DMS53 treated with DMSO at 0.1 percent for 48 hours (cell line): Measurements from ENCODE around the gene SLC41A3.
"Not testable (repeated sequence)": the region's sequence is repeated elsewhere in the genome, so short reads cannot be mapped to it uniquely, and the experiment has no call there.

ENCODE experiments used
- DNase-seq: peaks from one replicate; lab custom pipeline; 2025; ENCODE audit not compliant: unreplicated experiment; lab: John Stamatoyannopoulos, UW

The SLC41A3 gene

DNA sequence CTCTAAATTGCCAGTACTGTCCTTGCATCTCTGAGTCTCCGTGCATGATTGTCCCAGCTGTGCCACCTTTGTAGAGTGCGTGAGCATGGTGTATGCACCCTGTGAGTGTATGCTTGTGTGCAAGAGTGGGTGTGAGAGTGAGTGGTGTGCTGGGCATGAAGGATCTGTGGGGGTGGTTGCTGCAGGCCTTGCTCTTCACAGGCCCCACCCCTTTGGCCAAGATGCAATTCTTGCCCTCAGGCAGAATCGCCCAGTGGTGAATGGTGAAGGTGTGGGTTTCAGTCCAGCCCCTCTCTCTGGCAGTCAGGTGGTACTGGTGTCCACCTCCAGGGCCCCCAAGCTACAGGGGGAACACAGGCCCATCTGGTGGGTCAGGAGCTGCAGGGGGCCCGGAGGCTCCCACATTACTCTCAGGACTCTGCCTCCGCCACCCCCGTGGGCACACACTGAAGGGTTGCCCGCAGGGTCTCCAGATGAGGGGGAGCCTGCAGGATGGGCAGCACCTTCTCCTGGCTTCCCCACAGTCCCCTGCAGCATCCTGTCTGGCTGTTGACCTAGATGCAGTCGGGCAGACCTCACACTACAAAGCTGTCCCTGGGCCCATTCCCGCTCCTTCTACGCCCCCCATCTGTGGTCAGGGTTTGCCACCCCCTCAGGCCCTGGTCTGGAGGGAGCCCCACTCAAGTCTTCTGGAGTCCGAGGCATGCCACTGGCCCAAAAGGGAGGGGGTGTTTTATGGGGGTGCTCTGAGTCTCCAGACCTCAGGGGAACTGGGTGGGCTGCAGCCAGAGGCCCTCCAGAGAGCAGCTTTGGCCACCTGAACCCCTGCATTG lies 123.3 kb downstream of the SLC41A3 start:
- DNase-seq: no peak

DNA sequence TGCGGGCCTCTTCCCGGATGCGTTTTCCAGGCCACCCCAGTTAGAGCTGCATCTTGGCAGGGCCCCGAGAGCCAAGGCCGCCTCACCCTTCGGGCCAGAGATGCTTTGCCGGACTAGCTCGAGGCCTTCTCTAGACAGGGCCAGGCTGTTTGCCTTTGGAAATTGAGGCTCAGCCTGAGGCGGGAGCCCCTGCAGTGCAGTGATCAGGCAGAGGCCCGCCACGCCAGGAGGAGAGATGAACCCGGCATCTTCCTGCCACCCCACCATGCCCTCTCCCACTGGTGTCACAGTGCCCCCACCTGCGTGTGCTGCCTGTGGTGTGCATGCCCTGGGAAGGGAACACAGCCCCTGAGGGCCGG lies 123.9 kb downstream of the SLC41A3 start:
- DNase-seq: no peak

DNA sequence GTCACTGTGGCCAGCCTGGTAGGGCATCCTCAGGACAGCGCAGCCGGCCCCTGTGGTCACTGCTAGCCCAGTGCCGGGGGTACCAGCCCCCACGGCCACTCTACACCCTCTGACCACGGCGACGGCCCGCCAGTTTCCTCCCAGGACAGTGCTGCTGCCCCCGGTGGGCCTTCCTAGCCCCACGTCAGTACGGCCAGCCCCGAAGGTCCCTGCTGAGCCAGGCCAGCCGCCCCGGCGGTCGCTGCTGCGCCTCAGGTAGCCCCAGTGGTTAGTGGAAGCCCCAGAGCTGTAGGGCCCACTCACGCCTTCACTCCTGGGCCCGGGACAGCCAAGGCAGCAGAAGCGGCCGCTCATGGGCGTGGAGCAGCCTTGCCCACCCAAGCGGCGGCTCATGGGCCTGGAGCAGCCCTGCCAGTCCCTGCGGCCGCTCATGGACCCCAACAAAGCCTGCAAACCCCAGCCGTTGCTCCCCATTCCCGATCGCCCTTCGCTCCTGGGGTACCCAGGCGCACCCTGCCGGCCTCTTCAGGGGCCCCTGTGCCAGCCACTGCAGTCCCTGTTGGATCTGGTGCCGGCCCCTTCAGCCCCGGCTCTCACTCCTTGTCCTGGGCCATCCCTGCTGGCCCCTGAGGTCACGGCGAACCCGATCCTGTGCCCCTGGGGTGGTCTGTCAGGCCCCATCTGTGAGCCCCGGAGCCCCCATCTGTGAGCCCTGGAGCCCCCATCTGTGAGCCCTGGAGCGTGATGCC lies 124.4 kb downstream of the SLC41A3 start:
- no peak for DNase-seq

DNA sequence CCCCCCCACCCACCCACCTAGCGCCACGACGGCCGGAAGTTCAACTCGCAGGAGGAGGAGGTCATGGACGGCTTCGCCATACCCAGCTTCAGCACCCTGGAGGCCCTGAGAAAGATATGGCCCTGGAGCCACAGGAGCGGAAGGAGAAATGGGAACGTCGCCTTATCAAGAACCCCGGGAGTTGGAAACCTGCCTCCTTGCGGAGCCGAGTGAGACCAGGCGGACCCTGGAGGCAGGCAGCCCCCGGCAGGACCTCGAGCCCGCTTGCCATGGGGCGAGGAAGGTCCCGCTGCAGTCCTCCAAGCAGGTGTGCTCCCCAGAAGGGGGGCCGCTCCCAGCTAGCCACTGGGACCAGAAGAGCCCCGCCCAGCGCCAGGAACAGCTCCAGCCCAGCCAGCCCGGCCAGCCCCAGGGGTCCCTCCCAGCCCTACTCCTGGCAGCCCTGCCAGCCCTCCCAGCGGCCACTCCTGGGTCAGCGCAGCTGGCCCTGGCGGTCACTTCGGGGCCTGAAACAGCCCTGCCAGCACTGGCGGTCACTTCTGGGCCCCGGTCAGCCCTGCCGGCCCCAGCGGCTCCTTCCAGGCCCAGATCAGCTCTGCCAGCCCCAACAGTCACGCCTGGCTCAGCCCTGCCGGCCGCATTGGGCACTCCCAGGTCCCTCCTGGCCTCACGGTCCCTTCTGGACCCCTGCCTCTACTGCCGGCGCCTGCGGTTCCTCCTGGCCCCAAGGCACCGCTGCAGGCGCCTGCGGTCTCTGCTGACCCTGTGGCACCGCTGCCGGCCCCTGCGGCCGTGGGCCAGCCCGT lies 125.2 kb downstream of the SLC41A3 start:
- no peak for DNase-seq

DNA sequence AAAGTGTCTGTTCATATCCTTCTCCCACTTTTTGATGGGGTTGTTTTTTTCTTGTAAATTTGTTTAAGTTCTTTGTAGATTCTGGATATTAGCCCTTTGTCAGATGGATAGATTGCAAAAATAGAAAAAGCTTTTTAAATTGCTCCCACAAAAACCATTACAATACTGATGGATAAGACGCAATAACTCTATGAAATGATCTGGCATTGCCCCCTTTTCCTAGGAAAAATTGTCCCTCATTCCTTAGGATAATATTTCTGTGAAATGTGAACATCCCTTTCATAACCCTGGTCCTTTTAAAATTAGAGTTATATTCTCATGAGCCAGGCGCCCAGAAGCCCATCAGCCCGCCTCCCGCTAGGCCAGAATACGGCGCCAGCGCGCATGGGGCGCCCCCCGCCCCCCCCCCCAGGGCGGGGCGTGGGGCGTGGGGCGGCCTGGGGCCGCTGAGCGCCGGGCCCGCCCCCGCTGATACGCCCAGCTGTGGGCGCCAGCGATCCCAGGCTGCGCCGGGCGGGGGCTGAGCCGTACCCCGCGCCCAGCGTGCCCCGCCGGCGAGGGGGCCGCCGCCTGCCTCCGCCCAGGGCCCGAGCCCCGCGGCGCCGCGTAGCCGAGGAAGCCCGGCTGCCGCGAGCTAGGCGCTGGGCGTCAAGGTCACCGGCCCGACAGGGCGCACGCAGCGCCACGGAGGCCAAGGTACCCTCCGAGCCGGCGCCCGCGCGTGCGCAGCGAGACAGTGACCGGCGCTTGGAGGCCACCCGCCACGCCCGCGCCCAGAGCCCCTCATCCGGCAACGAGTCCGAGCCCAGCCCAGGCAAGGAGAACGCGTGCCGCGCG lies 126.0 kb downstream of the SLC41A3 start:
- no peak for DNase-seq

DNA sequence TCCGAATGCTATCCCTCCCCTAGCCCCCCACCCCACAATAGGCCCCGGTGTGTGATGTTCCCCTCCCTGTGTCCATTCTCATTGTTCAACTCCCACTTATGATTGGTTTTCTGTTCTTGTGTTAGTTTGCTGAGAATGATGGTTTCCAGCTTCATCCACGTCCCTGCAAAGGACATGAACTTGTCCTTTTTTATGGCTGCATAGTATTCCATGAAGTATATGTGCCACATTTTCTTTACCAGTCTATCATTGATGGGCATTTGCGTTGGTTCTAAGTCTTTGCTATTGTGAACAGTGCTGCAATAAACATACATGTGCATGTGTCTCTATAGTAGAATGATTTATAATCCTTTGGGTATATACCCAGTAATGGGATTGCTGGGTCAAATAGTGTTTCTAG lies 126.9 kb downstream of the SLC41A3 start:
- not testable (repeated sequence) for DNase-seq
